HG02981 (cell line): Measurements from ENCODE around the gene POLN.

Source experiments
- ATAC-seq: cut with Tn5 transposase; IDR thresholded peaks from one replicate; pipeline ENCODE4 v1.9.1; 2021; ENCODE audit warnings: mild to moderate bottlenecking, moderate library complexity; ENCODE audit not compliant: unreplicated experiment

The POLN gene

DNA sequence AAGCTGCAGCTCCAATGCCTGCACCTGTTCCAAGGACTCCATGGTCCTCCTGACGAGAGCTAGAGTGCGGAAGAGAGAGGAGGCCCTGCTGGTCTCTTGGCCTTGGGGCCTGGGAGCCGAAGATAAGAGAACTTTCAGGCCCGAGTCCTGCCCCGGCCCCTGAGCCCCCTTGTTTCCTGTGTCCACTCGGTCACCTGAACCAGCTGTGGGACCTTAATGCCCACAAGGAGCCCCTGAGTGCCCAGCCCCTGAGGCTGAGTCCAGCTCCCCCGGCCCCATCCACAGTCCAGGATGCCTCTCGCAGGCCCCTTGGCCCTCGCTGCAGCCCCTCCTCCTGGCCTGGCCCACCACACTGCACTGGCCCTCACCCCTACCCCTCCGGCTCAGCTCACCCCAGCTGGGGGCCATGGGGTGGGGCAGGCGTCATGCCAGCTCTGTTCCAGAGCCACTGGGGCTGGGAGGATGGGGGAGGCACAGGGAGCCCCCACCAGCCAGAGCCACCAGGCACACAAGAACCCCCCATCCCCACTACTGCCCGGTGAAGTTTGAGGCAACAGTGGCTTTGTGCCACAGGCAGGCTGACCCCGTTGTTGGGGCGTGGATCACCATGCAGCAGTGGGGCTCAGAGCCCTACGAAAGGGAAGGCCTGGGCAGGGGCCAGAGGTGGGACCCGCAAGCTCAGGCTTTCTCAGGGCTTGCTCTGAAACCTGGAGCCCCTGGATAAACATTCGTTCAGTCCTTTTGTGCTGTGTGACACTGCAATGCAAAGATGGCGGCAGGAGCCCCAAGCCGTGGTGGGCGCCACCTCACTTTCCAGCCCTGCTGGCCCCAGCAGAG lies 168.7 kb downstream of the POLN start:
- ATAC-seq: no peak

DNA sequence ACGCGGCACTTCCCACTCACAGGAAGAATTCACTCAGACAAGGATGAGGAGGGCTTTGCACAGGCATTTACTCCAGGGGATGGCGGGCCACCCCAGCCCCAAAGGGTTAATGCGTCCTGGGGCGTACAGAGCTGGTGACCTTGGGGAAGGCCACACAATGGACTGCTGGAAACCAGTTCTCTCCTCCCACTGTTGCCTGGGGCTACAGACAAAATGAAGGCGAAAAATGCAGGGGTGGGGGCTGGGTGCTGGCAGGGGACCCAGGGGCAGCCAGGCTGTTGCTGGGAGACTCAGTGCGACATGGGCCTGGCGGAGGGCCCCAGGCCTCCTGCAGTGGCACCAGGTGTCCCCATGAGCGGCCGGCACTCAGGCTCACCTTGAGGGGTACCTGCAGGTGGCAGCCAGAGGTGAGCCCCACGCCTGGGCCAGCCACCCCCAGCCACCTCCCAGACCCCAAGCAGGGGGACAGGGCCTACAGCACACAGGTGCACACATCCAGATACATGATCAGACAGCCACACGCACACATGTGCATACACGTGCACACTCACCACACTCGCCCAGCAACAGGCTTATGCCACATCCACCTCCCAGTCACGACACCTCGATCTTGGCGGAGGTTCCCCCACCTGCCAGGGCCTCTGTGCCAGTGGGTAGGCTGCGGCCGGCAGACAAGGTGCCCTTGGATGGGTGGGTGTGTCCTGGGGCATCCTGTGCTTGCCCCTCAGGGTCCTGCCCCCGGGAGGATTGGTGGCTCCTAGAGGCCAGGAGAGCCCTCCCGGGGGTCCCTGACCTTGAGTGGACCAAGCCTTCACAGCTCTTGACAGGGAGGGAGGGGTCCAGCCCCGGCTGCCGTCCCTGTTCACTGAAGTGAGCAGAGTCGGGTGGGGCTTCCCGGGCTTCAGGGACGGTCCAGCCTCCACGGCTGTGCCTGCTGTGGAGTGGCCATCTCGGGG lies 169.7 kb downstream of the POLN start:
- no peak for ATAC-seq

- no peak for ATAC-seq
Measured at GRCh38 chr4:2071252-2071911, 170.5 kb downstream of the POLN start.

GRCh38 chr4:2070421-2071251 lies 171.3 kb downstream of the POLN start:
- no peak for ATAC-seq

- no peak for ATAC-seq
Measured at GRCh38 chr4:2069986-2070385, 171.9 kb downstream of the POLN start.

DNA sequence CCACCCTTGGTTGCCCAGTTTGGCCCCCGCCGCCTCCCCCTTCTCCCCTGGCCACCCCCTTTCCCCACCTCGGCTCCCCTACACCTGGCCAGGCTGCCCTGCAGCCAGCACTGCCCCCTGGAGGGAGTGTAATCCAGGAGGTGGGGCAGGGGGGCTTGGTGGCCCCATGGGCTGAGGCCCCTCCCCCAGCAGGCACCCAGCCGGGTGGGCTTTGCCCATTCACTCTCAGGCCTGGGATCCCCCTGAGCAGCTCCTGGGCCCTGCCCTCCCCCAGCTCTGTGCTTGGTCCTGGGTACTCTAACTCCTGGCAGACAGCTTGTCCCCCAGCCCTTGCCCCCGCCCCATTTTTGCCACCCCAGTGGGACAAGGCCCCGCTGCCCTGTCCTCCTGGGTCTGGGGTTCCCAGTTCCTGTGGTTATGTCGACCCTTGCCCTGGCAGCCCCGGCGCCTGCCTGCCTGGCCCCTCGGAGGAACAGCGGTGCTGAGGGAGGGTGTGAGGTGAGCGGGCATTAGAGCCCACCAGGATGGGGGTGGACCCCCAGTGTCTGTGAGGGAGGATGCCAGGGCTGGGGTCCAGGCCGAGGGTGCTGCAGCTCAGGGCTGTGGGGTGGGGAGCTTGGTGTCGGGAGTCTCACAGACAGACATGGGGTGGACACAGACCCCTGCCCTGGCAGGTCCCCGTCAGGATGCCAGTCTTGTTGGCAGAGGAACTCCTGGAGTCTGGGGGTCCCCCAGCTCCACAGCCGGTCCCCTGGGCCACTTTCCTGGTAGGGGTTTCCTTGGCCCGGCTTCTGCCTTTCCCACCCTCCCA lies 172.6 kb downstream of the POLN start:
- ATAC-seq: no peak

DNA sequence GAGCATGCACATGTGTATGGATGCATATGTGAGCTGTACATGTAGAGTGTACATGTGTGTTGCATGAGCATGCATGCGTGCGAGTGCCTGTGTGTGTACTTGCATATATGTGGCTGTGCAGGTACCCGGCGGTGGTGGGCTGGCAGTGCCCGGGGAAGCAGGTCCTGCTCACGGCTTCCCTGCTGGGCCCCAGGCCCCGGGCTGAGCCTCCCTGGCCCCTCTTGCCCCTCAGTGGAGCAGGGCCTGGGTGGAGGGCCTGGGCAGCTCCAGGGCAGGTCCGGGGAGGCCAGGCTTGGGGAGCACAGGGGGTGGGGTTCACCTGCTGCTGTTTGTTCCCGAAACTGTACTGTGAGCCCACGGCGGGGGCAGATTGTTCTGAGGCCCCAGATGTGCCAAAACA lies 173.4 kb downstream of the POLN start:
- no peak for ATAC-seq

- ATAC-seq: no peak
Measured at GRCh38 chr4:2068198-2068470, 173.8 kb downstream of the POLN start.

- ATAC-seq: no peak
Measured at GRCh38 chr4:2067446-2068197, 174.3 kb downstream of the POLN start.

GRCh38 chr4:2066571-2067445 lies 175.1 kb downstream of the POLN start:
- no peak for ATAC-seq

DNA sequence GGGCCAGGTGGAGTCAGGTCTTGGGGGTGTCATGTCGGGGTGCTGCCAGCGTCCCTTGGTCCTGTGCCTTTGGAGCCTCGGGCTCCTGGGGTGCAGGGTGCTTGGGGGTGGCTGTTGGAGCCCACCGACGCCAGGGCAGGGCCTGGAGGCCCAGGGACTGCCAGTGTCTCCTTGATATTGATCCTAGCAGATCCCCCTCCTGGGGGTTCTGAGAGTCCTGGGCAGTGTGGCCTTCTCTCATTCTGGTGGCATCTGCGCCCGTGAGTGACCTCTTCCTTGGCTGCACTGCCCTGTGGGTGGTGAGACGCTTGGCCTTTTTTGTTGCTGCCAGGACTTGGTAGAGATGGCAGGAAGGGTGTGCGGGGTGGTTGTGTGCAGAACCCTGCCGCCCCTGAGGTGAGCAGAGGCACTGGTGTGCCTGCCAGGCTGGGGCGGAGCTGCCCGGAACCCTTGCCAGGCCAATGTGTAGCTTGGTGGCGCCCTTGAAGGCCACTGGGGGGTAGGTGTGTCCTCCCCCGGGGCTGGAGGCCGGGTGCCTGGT lies 175.8 kb downstream of the POLN start:
- ATAC-seq: no peak

DNA sequence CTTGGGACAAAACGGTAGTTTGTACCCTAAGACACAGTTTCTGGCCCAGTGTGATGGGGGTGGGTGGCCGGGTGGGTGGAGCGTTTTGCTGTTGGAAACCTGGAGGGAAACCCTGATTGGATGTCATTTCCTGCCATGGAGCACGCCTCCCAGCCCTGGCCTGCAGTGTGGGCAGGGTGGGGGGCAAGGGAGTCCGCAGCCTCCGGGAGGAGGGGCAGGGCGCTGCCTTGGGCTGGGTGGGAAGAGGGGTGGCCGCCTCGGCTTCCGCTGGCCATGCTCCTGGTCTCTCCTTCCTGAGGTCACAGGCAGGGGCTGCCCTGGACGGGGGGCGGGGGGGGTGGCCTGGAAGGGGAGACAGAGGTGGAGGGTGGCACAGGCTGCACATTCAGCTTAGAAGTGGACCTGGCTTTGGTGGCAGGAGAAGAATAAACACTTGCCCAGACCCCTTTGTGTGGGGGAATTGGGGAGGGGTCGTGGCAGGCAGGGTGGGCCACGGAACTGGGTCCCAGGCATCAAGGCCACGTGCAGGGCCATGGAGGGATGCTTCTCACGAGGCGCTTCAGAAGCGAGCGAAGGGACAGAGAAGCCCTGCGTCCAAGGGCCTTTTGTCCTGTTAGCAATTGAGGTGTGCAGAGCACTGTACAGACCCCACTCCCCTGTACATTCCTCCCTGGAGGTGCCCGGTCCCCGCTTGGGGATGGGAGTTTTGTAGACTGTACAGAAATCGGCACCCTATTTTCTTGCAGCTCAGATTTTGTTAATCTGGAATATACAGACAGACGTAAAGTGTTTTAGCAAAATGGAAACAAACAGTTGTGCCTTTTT lies 176.6 kb downstream of the POLN start:
- ATAC-seq: no peak

- no peak for ATAC-seq
Measured at GRCh38 chr4:2064276-2064991, 177.5 kb downstream of the POLN start.

DNA sequence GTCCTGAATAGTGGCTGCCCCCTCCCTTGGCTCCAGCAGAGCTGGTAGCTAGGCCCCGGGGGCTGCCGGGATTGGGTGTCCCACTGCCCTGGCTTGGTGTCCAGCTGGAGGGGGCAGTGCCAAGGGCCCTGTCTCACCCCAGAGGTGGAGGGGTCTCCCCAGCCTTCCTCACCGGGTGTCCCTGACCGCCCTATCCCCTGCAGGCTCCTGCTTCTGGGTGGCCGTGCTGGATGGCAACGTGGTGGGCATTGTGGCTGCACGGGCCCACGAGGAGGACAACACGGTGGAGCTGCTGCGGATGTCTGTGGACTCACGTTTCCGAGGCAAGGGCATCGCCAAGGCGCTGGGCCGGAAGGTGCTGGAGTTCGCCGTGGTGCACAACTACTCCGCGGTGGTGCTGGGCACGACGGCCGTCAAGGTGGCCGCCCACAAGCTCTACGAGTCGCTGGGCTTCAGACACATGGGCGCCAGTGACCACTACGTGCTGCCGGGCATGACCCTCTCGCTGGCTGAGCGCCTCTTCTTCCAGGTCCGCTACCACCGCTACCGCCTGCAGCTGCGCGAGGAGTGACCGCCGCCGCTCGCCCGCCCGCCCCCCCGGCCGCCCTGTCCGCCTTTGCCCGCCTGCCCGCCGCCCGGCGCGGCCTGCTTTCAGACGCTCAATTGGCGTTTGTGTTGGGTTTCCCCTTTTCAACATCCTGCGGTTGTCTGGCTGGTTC lies 178.2 kb downstream of the POLN start:
- ATAC-seq: no peak

GRCh38 chr4:2062808-2063524 lies 179.0 kb downstream of the POLN start:
- no peak for ATAC-seq
